HepG2 (cell line): ENCODE data around the gene RPS2. TPM values are rescaled to one million over a fixed set of nuclear protein-coding genes. Genes with fewer than 3 reads are reported as not detected.

Source experiments
- ATAC-seq: fragments of 200-7000 bp; cut with Tn5 transposase; 3 replicates; pipeline ENCODE4 v1.9.1; 2020; ENCODE audit warnings: mild to moderate bottlenecking, moderate library complexity
- BruUV-seq: library from RNA; stranded (reverse); fragments of 400-500 nt; replicated peaks from 2 replicates; lab custom pipeline; 2021; lab: Mats Ljungman, UMichigan
- CTCF ChIA-PET: fragments of 300-600 bp; formaldehyde crosslinking; extraction: SDS; loops from one replicate; lab custom pipeline; 2021; ENCODE audit warnings: low total read pairs, inconsistent platforms, low intra/inter-chr PET ratio; lab: Yijun Ruan, JAX
- POLR2A ChIA-PET: fragments of 350-600 bp; sonication (Branson Sonifier 250); formaldehyde crosslinking; loops from one replicate; lab custom pipeline; 2020; ENCODE audit warnings: antibody characterized with exemption, inconsistent platforms; lab: Yijun Ruan, JAX
- DNase-seq: peaks from one replicate; pipeline ENCODE4 v3.0.0-alpha.2; 2015; ENCODE audit warnings: low spot score
- FAIRE-seq: peaks from 3 replicates; lab custom pipeline; 2011; peaks lifted over from hg19 to GRCh38; lab: Jason Lieb, UNC
- H2AFZ ChIP-seq: one replicate; pipeline ENCODE4 v1.6.1; 2011; ENCODE audit warnings: low read length, inconsistent platforms
- H3K27ac ChIP-seq: fragments of 300-600 bp; 3 replicates; pipeline ENCODE4 v1.8.0; 2011; ENCODE audit warnings: mixed run types, mild to moderate bottlenecking, mixed read lengths, low read length, inconsistent platforms; ENCODE audit not compliant: insufficient read depth; ENCODE audit errors: extremely low read length
- H3K27me3 ChIP-seq, 2 experiments: fragments of 200-600 bp in 1 of 2; 2 replicates in 1 of 2; 3 replicates in 1 of 2; pipeline versions ENCODE4 v1.6.0 to v1.8.0; 2011; ENCODE audit warnings: low read length in 2 of 2, mild to moderate bottlenecking in 2 of 2, moderate library complexity in 2 of 2, inconsistent platforms in 1 of 2; ENCODE audit not compliant: insufficient read depth in 2 of 2, control insufficient read depth in 1 of 2
- H3K36me3 ChIP-seq, 2 experiments: fragments of 200-600 bp in 1 of 2; replicated peaks in 1 of 2; 2 replicates in 1 of 2; 3 replicates in 1 of 2; pipeline versions ENCODE4 v1.5.1 to v1.8.0; 2011; ENCODE audit warnings: low read length in 2 of 2, inconsistent platforms in 1 of 2; ENCODE audit not compliant: insufficient read depth in 2 of 2, control insufficient read depth in 1 of 2
- H3K4me1 ChIP-seq: 2 replicates; pipeline ENCODE4 v1.5.1; 2012; ENCODE audit warnings: low read length, inconsistent platforms; ENCODE audit not compliant: insufficient read depth
- H3K4me2 ChIP-seq: 2 replicates; pipeline ENCODE4 v1.6.0; 2011; ENCODE audit warnings: low read depth, low read length, inconsistent platforms
- H3K4me3 ChIP-seq, 3 experiments: fragments of 200-600 bp in 1 of 3; sonication (generic), shearing (Covaris generic) in 1 of 3; replicated peaks in 1 of 3; 2 replicates each; pipeline ENCODE4 v1.5.1; 2011 to 2016; ENCODE audit warnings: low read length in 3 of 3, inconsistent platforms in 2 of 3, low read depth in 2 of 3, mild to moderate bottlenecking in 2 of 3, control low read depth in 1 of 3, mixed read lengths in 1 of 3; ENCODE audit not compliant: insufficient read depth in 1 of 3
- H3K79me2 ChIP-seq: one replicate; pipeline ENCODE4 v1.6.1; 2011; ENCODE audit warnings: low read length, inconsistent platforms; ENCODE audit not compliant: insufficient read depth
- H3K9ac ChIP-seq: 2 replicates; pipeline ENCODE4 v1.6.0; 2011; ENCODE audit warnings: mild to moderate bottlenecking, low read depth, low read length, inconsistent platforms; ENCODE audit not compliant: insufficient read depth
- H3K9me3 ChIP-seq: 2 replicates; pipeline ENCODE4 v1.5.1; 2012; ENCODE audit warnings: mild to moderate bottlenecking, low read length
- H4K20me1 ChIP-seq: 2 replicates; pipeline ENCODE4 v1.6.0; 2011; ENCODE audit warnings: inconsistent platforms, mild to moderate bottlenecking, low read length, moderate library complexity; ENCODE audit not compliant: insufficient read depth
- AGO2 ChIP-seq: fragments of 200-400 bp; formaldehyde crosslinking; optimal IDR thresholded peaks from 2 replicates; pipeline ENCODE3; 2017; ENCODE audit warnings: mild to moderate bottlenecking, low read depth, low read length, moderate library complexity
- CBX5 ChIP-seq: sonication (generic); formaldehyde crosslinking; IDR thresholded peaks from 2 replicates; pipeline ENCODE4 v1.4.0; 2020; ENCODE audit warnings: missing genetic modification reagents, borderline replicate concordance
- GATAD1 ChIP-seq: IDR thresholded peaks from 2 replicates; pipeline ENCODE4 v1.6.1; 2016; ENCODE audit warnings: missing genetic modification reagents, missing compliant biosample characterization
- HDAC1 ChIP-seq: sonication (generic); formaldehyde crosslinking; IDR thresholded peaks from 2 replicates; pipeline ENCODE4 v1.5.1; 2020; ENCODE audit warnings: mild to moderate bottlenecking, missing genetic modification reagents
- KLF6 ChIP-seq: IDR thresholded peaks from 2 replicates; pipeline ENCODE4 v1.8.0; 2016; ENCODE audit warnings: missing biosample characterization, missing genetic modification reagents
- NFE2L1 ChIP-seq: sonication (generic); formaldehyde crosslinking; IDR thresholded peaks from 2 replicates; pipeline ENCODE4 v1.4.0; 2020; ENCODE audit warnings: missing genetic modification reagents, mild to moderate bottlenecking, borderline replicate concordance
- PAWR ChIP-seq: sonication (generic); formaldehyde crosslinking; IDR thresholded peaks from 2 replicates; pipeline ENCODE4 v1.4.0; 2020; ENCODE audit warnings: missing genetic modification reagents, mild to moderate bottlenecking, borderline replicate concordance
- RXRA ChIP-seq: sonication (generic); formaldehyde crosslinking; IDR thresholded peaks from 2 replicates; pipeline ENCODE4 v1.5.1; 2020; ENCODE audit warnings: missing genetic modification reagents
- SIN3A ChIP-seq: IDR thresholded peaks from 2 replicates; pipeline ENCODE4 v1.6.1; 2011; ENCODE audit warnings: low read depth, mild to moderate bottlenecking, control low read depth, low read length, borderline replicate concordance
- ZFX ChIP-seq: sonication (generic); formaldehyde crosslinking; IDR thresholded peaks from 2 replicates; pipeline ENCODE4 v1.4.0; 2020; ENCODE audit warnings: mild to moderate bottlenecking, low read depth, missing genetic modification reagents, moderate library complexity
- ZNF232 ChIP-seq: sonication (generic); formaldehyde crosslinking; IDR thresholded peaks from 2 replicates; pipeline ENCODE4 v1.4.0; 2020; ENCODE audit warnings: missing genetic modification reagents, borderline replicate concordance
- ZNF292 ChIP-seq: sonication (generic); formaldehyde crosslinking; IDR thresholded peaks from 2 replicates; pipeline ENCODE4 v1.8.1; 2022; ENCODE audit warnings: mild to moderate bottlenecking, low read depth, missing genetic modification reagents, borderline replicate concordance
- ZNF558 ChIP-seq: sonication (generic); formaldehyde crosslinking; IDR thresholded peaks from 2 replicates; pipeline ENCODE4 v1.9.0; 2022; ENCODE audit warnings: mild to moderate bottlenecking, missing genetic modification reagents, borderline replicate concordance
- ZNF670 ChIP-seq: sonication (generic); formaldehyde crosslinking; IDR thresholded peaks from 2 replicates; pipeline ENCODE4 v1.8.0; 2022; ENCODE audit warnings: mild to moderate bottlenecking, missing genetic modification reagents, borderline replicate concordance
- ZNF703 ChIP-seq: sonication (generic); formaldehyde crosslinking; IDR thresholded peaks from 2 replicates; pipeline ENCODE4 v1.5.1; 2020; ENCODE audit warnings: missing genetic modification reagents, mild to moderate bottlenecking, moderate library complexity, borderline replicate concordance
- ZNF781 ChIP-seq: sonication (generic); formaldehyde crosslinking; IDR thresholded peaks from 2 replicates; pipeline ENCODE4 v1.5.1; 2020; ENCODE audit warnings: borderline replicate concordance, mild to moderate bottlenecking, missing genetic modification reagents; ENCODE audit errors: not compliant biosample characterization
- WGBS: methylation state at CpG from one replicate; pipeline ENCODE4 v1.1.6; 2017; ENCODE audit warnings: low lambda C conversion rate; 5-methylcytosine and 5-hydroxymethylcytosine counted together
- in situ Hi-C: cut with HindIII; loops from 2 replicates; pipeline ENCODE4 v1.10.0; 2017; ENCODE audit warnings: low pct_unique_long_range_greater_than_20kb; ENCODE audit not compliant: extremely low pct_ligation_motif_present
- intact Hi-C: fragments of 100-400 bp; cut with micrococcal nuclease; formaldehyde crosslinking; loops from one replicate; pipeline ENCODE4 v1.10.0; 2022; ENCODE audit not compliant: unreplicated experiment
- polyA plus RNA-seq, 8 experiments: library from polyadenylated mRNA; depleted of rRNA in 3 of 8; stranded (reverse) in 7 of 8; unstranded in 1 of 8; fragments of >200 nt; fragmentation: Illumina TruSeq in 4 of 8; extraction: Trizol in 4 of 8; gene quantifications; 2 replicates each; pipeline versions ENCODE4 v1.2.1 to v1.2.3, GENCODE V29; 2011 to 2016; ENCODE audit warnings: low read depth in 4 of 8, missing spikeins in 1 of 8, mixed read lengths in 1 of 8; ENCODE audit not compliant: insufficient read depth in 1 of 8
- total RNA-seq, 5 experiments: library from RNA; depleted of rRNA; stranded (reverse); fragments of >200 nt; fragmentation: Illumina TruSeq; extraction: Trizol; gene quantifications; 2 replicates each; pipeline ENCODE4 v1.2.3, GENCODE V29; 2016; ENCODE audit warnings: low read depth in 1 of 5
- TF ChIP-seq, protein P1 (sequence below): IDR thresholded peaks from 2 replicates; pipeline ENCODE4 v1.6.1; 2018; ENCODE audit warnings: missing genetic modification reagents
- TF ChIP-seq, protein P2 (sequence below): sonication (generic); formaldehyde crosslinking; IDR thresholded peaks from 2 replicates; pipeline ENCODE4 v1.5.1; 2020; ENCODE audit warnings: missing genetic modification reagents, mild to moderate bottlenecking, borderline replicate concordance

Gene RPS2
- total and polyA plus RNA-seq, 2 of the 13 experiments (the other 11 are each of a cell fraction or from before 2014, with no cell fraction given), result 1,908 to 4,514 TPM

DNA sequence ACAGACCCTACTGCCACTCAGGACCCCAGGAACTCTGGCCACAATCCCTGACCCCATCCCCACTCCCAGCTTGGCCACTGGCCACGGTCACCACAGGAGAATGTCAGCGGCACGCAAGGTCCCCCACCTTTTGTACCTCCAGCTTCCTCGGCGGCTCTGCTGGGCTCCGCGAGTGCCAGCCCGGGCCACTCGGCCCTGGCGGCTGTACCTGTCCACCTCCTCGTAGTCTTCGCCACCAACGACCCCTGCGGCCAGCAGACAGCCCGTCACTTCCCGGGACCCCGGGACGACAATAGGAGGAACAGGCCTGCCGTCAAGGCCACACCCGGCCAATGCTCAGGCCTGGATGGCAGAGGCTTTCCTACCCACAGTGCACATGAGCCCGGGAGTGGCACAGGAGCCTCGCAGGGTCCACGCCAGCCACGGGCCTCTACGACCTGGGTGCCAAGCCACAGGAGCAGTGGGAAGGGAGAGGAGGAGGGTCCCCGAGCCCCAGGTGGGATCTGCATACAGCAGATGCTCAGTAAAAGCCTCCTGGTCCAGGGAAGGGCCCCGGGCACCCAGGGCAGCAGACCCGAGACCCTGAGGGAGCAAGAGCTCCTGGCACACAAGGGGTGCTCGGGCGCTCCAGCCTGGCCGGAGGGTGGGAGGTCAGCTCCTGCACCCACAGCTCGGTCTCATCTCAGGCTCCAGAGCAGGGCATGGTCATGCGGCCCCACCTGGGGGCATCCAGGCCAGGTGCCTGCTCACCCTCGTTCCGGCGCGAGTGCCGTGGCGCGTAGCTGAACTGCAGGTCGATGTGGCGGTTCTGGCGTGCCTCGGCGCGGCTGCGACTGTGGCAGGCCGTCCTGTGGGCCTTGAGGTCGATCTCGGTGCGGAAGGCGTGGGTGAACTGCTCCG, 37.1 kb upstream of the RPS2 start:
- 97% methylated on average over 42 of the region's 53 CpGs for WGBS
- intact Hi-C loops (no loop called here), in situ Hi-C loops (no loop called here)
- Histone ChIP-seq H3K4me1 (peaks cover 24% of the 10 kb centered on the region), H3K27me3 (no peaks in the 10 kb centered on the region), H3K36me3 (peaks cover 29 to 45% of the 10 kb centered on the region in 2 experiments), H3K4me2 (no peak overlapping the region), H3K9ac (no peak overlapping the region), H3K4me3 (no peak overlapping the region), H3K9me3 (no peaks in the 10 kb centered on the region), H4K20me1 (peaks cover 5% of the 10 kb centered on the region; the same call in 1 of the 2 replicates), H3K27ac (no peak overlapping the region), H2AFZ (no peak overlapping the region), H3K79me2 (peaks cover 18% of the 10 kb centered on the region)
- ChIA-PET POLR2A (no interaction called here), CTCF (no interaction called here)
- FAIRE-seq (no peak), DNase-seq (no peak), ATAC-seq (no peak)
- BruUV-seq, result no TSS peak
- TF ChIP-seq ZNF232 (no peak), ZFX (no peak), AGO2 (no peak), ZNF670 (CRISPR knock-in tag) (no peak), ZNF781 (no peak), HDAC1 (CRISPR knock-in tag) (no peak), SIN3A (no peak), ZNF292 (CRISPR knock-in tag) (no peak), GATAD1 (CRISPR knock-in tag) (no peak), RXRA (CRISPR knock-in tag) (no peak), PAWR (CRISPR knock-in tag) (no peak), ZNF703 (CRISPR knock-in tag) (no peak), ZNF558 (CRISPR knock-in tag) (no peak), CBX5 (no peak), KLF6 (CRISPR knock-in tag) (no peak), NFE2L1 (no peak)
- TF ChIP-seq, protein P1, sequence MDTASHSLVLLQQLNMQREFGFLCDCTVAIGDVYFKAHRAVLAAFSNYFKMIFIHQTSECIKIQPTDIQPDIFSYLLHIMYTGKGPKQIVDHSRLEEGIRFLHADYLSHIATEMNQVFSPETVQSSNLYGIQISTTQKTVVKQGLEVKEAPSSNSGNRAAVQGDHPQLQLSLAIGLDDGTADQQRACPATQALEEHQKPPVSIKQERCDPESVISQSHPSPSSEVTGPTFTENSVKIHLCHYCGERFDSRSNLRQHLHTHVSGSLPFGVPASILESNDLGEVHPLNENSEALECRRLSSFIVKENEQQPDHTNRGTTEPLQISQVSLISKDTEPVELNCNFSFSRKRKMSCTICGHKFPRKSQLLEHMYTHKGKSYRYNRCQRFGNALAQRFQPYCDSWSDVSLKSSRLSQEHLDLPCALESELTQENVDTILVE, result no peak
- TF ChIP-seq, protein P2, sequence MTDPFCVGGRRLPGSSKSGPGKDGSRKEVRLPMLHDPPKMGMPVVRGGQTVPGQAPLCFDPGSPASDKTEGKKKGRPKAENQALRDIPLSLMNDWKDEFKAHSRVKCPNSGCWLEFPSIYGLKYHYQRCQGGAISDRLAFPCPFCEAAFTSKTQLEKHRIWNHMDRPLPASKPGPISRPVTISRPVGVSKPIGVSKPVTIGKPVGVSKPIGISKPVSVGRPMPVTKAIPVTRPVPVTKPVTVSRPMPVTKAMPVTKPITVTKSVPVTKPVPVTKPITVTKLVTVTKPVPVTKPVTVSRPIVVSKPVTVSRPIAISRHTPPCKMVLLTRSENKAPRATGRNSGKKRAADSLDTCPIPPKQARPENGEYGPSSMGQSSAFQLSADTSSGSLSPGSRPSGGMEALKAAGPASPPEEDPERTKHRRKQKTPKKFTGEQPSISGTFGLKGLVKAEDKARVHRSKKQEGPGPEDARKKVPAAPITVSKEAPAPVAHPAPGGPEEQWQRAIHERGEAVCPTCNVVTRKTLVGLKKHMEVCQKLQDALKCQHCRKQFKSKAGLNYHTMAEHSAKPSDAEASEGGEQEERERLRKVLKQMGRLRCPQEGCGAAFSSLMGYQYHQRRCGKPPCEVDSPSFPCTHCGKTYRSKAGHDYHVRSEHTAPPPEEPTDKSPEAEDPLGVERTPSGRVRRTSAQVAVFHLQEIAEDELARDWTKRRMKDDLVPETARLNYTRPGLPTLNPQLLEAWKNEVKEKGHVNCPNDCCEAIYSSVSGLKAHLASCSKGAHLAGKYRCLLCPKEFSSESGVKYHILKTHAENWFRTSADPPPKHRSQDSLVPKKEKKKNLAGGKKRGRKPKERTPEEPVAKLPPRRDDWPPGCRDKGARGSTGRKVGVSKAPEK (CRISPR knock-in tag), result no peak
